Fibroblast of mammary gland (primary cell): ENCODE results near the gene OGFRL1.

Experiments used
- DNase-seq: peaks from one replicate; pipeline ENCODE4 v3.0.0-alpha.2; 2010; ENCODE audit warnings: low read depth
- H3K4me3 ChIP-seq: 2 replicates; pipeline ENCODE4 v1.5.1; 2011; ENCODE audit warnings: low read depth, mild to moderate bottlenecking, low read length, moderate library complexity; ENCODE audit not compliant: control insufficient read depth
- CTCF ChIP-seq: conservative IDR thresholded peaks from 2 replicates; pipeline ENCODE4 v1.5.1; 2011; ENCODE audit warnings: low read depth, low read length, inconsistent platforms; ENCODE audit not compliant: control insufficient read depth, insufficient read depth

Gene OGFRL1

GRCh38 chr6:71349976-71350615, 61.5 kb downstream of the OGFRL1 start:
- no peak for TF ChIP-seq CTCF
- DNase-seq: peak; percentile 87
- no peak overlapping the region for H3K4me3 ChIP-seq

GRCh38 chr6:71351190-71351589, 62.6 kb downstream of the OGFRL1 start:
- no peak for TF ChIP-seq CTCF
- DNase-seq: peak; percentile 37

More at GRCh38 chr6:71351190-71351589, 62.6 kb downstream of the OGFRL1 start:
- H3K4me3 ChIP-seq: no peak overlapping the region
